Frontal cortex (tissue), 4 donors: ENCODE results near the gene CCDC158. TPM values are rescaled to one million over a fixed set of nuclear protein-coding genes. Genes with fewer than 3 reads are reported as not detected.
A peak's percentile ranks its signal among the peaks of the same experiment; 100 is the strongest.
"Not testable (repeated sequence)": the region's sequence is repeated elsewhere in the genome, so short reads cannot be mapped to it uniquely, and the experiment has no call there.

Source experiments
- DNase-seq, 2 donors: peaks; one replicate each; pipeline ENCODE4 v3.0.0; 2012; ENCODE audit warnings: low spot score in 2 of 2
- FAIRE-seq: peaks from 2 replicates; lab custom pipeline; 2012; peaks lifted over from hg19 to GRCh38; lab: Jason Lieb, UNC
- total RNA-seq: library from RNA; depleted of rRNA; stranded (reverse); fragments of >200 nt; gene quantifications from one replicate; pipeline ENCODE4 v1.2.3, GENCODE V29; 2014
- donor health status: control.
- donor health status: control.
- donor health status: control.

The CCDC158 gene
- total RNA-seq, 1 donor from 2014 or later: 6.1 TPM

DNA sequence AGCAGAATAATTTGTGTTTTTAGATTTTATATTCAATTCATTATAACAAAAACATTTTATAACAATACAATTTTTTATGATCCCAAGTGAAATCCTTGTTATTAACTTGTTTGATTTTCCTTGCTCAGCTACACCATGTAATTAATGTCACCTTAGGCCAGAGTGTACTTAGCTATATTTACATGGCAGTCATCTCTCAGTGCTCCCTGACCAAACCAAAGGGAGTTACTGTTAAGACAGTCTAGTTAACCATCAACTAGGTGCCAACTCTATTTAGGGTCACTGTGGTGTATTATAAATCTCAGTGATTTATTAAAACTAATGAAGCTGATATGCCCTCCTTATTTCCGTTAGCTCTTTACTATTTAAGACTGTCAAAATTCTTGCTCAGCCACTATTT, 44.4 kb downstream of the CCDC158 start:
- DNase-seq: no peak
- FAIRE-seq: no peak

- no peak for FAIRE-seq
These were observed 45.2 kb downstream of the CCDC158 start for GRCh38 chr4:76375703-76376102.

GRCh38 chr4:76374798-76375197, 46.1 kb downstream of the CCDC158 start:
- DNase-seq (no peak), FAIRE-seq (no peak)

More at GRCh38 chr4:76375703-76376102, 45.2 kb downstream of the CCDC158 start:
- no peak for DNase-seq

- no peak for FAIRE-seq
- DNase-seq: no peak
These were observed 46.9 kb downstream of the CCDC158 start for GRCh38 chr4:76373919-76374552.

DNA sequence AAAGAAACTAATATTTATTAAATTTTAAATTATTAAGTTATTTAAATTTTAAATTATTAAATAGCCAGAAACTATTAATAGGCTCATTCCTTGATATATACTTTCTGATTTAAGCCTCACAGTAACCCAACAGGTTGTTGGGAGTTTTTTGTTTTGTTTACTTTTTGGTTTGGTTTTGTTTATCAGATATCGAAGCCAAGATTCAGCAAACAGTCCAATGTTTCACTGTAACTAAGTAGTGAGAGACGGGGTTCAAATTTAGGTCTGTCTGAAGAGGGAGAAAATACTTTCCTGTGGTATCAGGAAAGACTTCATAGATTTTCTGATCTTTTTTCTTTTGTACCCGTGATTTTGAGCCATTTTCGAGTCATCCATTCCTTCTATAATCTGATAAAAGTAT, 54.2 kb downstream of the CCDC158 start:
- no peak for FAIRE-seq
- no peak for DNase-seq

DNA sequence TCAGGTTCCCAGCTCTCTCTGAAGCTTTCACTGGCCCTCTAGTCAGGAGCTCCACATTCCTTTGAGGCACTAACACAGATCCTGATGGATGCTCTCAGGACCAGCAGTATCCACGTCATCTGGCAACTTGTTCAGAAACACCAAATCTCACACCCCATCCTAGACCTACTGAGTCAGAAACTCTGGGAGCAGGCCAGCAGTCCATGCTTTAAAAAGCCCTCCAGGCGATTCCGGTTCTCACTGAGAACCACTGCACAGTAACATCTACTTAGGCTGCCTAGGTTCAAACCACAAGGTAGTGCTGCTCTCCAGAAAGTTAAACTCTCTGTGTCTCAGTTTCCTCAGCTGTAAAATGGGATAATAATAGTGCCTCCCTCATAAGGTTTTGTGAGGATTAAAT, 55.3 kb downstream of the CCDC158 start:
- FAIRE-seq: no peak

GRCh38 chr4:76364763-76365162, 56.2 kb downstream of the CCDC158 start:
- FAIRE-seq (no peak), DNase-seq (no peak)

More for the DNA sequence above, 55.3 kb downstream of the CCDC158 start:
- no peak for DNase-seq

DNA sequence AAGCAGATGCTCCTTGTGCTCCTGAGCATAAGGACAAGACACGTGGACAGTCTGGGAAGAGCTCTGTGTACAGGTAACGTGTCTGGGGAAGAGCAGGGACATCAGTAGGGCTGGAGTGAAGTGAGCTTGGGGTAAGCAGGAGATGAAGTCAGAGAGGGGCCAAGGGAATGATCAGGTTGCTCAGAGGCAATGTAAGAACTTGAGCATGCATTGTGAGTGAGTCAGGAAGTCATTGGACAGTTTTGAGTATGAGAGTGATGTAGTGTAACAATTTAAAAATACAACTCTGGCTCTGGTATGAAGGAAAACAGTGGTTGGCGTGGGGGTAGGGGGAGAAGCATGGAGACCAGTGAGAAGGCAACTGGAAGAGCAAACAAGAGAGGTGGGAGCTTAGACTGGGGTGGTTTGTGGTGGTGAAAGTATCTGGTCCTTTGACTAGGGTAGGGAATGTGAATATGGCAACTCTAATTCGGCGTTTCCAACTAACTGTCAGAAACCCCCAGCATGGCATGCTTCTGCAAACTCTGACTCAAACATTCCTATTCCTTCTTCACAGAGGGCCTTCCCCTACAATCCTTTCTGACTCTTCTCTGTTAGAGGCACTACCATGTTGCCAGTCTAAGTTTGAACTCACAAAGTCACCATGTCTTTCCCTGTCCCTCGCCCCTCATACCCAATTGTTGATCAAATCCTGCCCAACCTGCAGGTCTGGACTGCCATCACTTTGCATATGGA, 57.2 kb downstream of the CCDC158 start:
- FAIRE-seq (no peak), DNase-seq (no peak)

DNA sequence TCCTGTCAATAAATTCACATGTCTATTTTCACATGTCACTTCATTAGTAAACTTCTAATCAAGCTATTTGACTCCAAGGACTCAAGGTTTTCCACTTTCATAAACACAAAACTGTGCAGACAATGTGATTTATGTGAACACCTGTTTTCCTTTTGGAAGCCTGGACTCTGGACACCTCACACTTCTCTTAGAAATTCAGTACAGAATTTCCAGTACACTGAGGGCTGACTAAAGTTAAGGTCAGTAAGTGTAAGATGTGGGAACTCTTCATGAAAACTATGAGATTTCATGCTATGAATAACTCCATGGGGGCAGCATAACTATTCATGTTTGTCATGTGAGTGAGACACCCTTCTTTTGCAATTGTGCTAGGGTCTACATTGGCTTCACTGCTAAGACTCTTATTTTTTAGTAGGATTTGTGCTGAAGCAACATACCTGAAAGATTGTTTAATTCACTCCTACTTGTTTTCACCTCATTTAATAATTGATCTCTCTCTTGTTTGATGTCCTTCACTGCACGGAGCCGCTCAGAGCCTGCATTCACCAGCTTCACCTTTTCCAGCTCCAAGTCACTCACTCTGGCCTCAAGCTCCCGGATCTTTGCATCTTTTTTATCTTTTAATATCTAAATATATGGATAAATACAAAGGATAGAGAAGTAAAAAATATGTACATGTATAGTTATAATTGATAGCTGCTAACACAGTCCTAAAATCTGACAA, 59.1 kb downstream of the CCDC158 start:
- DNase-seq: no peak
- no peak for FAIRE-seq

DNA sequence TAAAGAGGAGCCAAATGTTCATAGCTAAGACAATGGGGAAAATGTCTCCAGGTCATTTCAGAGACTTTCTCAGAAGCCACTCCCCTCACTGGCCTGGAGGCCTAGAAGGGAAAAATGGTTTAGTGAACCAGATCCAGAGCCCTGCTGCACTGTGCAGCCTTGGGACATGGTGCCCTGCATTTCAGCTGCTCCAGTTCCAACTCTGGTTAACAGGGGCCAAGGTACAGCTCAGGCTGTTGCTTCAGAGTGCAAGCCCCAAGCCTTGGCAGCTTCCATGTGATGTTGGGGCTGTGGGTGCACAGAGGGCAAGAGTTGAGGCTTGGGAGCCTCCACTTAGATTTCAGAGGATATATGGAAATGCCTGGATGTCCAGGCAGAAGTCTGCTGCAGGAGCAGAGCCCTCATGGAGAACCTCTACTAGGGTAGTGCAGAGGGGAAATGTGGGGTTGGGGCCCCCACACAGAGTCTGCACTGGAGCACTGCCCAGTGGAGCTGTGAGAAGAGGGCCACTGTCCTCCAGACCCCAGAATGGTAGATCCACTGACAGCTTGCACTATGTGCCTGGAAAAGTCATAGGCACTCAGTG, 61.0 kb downstream of the CCDC158 start:
- FAIRE-seq, DNase-seq: not testable (repeated sequence)

- DNase-seq: no peak
- FAIRE-seq: no peak
These were observed 63.0 kb downstream of the CCDC158 start for GRCh38 chr4:76357981-76358380.

DNA sequence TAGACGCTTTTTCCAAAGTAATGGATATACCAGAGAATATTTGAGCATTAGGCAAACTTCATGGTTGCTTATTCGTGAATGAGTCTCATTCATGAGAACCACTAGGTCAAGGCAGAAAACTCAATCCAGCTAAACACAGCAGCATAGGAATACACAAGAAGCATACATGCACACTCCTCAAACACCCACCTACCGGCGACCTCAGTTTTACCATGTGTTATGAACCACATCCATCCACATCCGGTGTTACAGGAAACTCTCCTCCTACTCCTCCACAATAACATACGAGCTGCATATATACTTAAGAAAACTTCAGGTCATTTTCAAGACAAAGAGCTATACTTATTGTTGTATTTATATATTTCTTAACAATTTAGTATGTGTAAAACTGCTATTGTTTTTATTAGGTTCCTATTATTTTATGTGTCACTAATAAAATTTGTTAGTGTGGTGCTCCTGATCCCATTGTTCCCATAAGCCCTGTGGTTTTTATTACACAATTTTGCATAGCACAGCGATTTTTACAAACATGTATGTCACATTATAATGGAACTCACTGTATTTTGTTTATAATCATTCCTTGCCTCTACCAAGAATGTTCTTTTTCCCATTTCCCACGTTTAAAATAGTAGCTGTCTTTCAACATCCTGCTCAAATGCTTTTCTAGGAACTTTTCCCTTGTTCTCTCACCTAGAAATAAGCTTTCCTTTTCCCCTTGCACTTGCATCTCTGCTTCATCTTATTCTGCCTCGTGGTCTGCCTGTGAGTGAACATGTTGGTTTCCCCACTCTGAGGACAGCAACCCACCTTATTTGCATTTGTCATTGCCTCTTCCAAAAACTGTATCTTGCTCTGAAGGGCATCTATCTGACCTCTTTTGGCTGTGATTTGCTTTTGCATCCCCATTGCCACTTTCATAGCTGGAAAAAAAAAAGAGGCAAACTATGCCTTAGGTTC, 66.1 kb downstream of the CCDC158 start:
- no peak for FAIRE-seq

DNA sequence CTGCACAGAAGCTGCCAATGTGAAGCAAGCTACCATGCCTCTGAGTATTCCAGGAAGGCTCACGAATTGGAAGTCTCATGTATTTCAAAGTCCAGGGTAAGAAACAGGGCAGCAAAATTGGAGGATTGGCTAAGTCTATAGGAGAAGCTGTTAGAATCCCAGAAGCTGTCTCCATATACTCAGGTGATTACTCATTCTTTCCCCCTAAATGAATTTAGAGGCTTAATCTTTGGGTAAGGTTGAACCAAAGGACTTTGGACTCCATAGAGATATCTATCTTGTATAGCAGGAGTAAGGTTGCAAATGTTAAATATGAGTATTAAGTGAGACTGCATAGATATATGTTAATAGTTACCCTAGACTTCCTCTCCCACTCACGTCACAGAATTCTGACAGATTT, 78.1 kb downstream of the CCDC158 start:
- DNase-seq: no peak
- FAIRE-seq: no peak

More for the DNA sequence above, 66.1 kb downstream of the CCDC158 start:
- no peak for DNase-seq

GRCh38 chr4:76342191-76342590, 78.8 kb downstream of the CCDC158 start:
- no peak for DNase-seq
- FAIRE-seq: no peak

DNA sequence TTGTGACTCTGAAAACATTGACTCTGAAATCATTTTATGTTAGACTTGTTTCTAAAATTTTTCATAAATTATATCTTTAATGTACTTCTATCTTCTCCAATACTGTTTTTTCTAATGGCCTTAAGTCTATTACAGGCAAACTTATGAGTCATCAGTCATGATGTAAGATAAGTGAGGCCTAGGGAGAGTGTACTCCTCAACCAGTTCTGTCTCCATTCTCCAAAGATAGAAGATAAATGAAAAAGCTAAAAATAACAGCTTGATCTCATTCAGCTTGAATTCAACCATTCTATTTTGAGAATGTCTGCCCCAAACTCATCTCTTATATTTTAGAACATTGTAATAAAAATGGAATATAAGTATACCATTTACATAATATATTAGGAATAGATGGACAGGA, 79.9 kb downstream of the CCDC158 start:
- FAIRE-seq (no peak), DNase-seq (peak in 1 of 2 donors; percentile 7)

DNA sequence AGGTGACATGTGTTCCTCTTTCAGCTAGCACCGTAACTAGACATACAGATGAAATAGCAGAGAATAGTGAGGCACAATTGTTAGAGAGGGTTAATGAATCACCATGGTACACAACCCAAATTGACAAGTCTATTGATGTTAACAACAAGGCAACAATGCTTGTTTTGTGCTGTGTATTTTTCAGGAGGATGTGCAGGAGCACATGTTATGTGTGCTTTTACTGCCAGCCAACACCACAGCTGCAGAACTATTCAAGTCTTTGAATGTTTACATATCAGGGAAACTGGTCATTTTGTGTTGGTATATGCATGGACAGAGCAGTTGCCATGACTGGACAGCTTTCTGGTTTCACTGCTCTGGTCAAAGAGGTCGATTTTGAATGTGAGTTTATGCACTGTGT, 81.6 kb downstream of the CCDC158 start:
- no peak for DNase-seq
- no peak for FAIRE-seq

DNA sequence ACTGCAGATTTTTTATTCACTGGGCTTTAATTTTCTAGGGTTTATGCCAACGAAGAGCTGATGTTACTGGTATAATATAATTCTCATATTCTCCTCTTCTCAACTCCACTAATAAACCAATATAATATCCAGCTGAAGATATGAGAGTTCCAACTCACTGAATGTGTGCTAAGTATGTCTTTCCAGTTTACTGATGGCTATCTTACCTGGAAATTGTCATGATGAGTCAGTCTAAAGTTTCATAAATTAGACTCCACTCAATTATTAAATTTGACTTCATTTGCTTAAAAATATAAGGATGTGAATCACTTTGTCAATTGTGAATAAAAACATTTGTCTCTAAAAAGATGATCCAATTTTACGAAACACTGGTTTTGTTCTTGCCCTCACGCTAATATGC, 86.1 kb downstream of the CCDC158 start:
- FAIRE-seq (no peak), DNase-seq (no peak)

- DNase-seq (no peak), FAIRE-seq (no peak)
These were observed 94.4 kb downstream of the CCDC158 start for GRCh38 chr4:76326515-76326914.

DNA sequence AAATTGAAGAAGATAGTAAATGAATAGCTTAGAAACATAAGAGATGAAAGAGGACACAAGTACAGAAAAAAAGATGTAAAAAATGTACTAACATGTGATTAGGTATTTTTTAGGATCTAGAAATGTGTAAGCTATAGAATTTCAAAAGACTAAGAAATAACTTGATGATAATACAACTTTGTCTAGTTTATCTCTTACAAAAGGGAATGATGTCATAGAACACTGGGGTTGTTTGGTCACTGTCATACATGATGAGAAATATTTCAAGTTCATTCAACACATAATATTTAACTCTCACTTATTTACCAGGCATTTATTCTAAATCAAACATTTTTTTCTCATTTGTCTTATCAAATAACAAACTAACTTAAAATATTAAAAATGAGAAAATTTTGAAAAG, 95.9 kb downstream of the CCDC158 start:
- DNase-seq (no peak), FAIRE-seq (peak; percentile 51)
